ENCODE results near the gene IMPA2. TPM values are rescaled to one million over a fixed set of nuclear protein-coding genes. Genes with fewer than 3 reads are reported as not detected.

Gene IMPA2
- total RNA-seq, 1 donor = 41.5 TPM

- no peak for DNase-seq (ENCODE audit: low read depth)
- H3K4me3 ChIP-seq (ENCODE audit: low read depth, low read length) = no peak overlapping the region
- no peak for TF ChIP-seq CTCF (IDR thresholded peaks at IDR 0.05; ENCODE audit: insufficient read depth, low read depth, low read length)
Measured at GRCh38 chr18:12007063-12007462, 25.8 kb downstream of the IMPA2 start.

GRCh38 chr18:12008181-12008767, 27.0 kb downstream of the IMPA2 start:
- no peak for DNase-seq (ENCODE audit: low read depth)
- no peak overlapping the region for H3K4me3 ChIP-seq (ENCODE audit: low read depth, low read length)
- no peak for TF ChIP-seq CTCF (IDR thresholded peaks at IDR 0.05; ENCODE audit: insufficient read depth, low read depth, low read length)

GRCh38 chr18:12008842-12009580, 27.7 kb downstream of the IMPA2 start:
- no peak for TF ChIP-seq CTCF (IDR thresholded peaks at IDR 0.05; ENCODE audit: insufficient read depth, low read depth, low read length)
- DNase-seq (ENCODE audit: low read depth) = no peak
- no peak overlapping the region for H3K4me3 ChIP-seq (ENCODE audit: low read depth, low read length)

- no peak for DNase-seq (ENCODE audit: low read depth)
- no peak for TF ChIP-seq CTCF (IDR thresholded peaks at IDR 0.05; ENCODE audit: insufficient read depth, low read depth, low read length)
- H3K4me3 ChIP-seq (ENCODE audit: low read depth, low read length) = no peak overlapping the region
Measured at GRCh38 chr18:12009581-12010140, 28.4 kb downstream of the IMPA2 start.

DNA sequence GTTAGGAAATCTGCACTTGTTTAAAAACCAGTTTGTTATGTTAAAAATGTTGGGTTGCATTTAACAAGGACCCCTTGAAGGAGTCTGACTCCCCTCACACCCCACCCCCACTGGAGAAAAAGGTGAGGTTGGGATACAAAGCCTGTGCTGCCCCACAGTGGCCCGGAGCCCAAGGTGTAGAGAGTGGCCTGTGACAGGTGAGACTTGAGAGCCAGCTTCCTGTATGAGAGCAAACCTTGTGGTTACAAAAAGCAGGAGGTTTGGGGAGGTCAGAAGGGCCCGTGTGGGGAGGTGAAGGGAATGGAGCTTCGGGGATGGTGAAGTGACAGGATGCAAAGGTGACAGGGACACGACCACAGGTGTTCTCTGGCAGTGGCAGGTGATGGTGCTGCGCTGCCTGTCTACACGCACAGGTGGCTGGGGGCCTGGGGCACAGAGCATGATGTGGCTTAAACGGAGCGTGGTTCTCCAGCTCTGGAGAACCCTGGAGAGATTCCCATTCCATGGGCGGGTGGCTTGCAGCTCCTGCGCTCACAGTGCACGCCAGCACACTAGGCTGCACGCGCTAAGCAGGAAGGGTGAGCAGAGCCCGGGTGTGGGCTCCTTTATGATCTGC, 29.0 kb downstream of the IMPA2 start:
- no peak for TF ChIP-seq CTCF (IDR thresholded peaks at IDR 0.05; ENCODE audit: insufficient read depth, low read depth, low read length)
- H3K4me3 ChIP-seq (ENCODE audit: low read depth, low read length) = no peak overlapping the region

DNA sequence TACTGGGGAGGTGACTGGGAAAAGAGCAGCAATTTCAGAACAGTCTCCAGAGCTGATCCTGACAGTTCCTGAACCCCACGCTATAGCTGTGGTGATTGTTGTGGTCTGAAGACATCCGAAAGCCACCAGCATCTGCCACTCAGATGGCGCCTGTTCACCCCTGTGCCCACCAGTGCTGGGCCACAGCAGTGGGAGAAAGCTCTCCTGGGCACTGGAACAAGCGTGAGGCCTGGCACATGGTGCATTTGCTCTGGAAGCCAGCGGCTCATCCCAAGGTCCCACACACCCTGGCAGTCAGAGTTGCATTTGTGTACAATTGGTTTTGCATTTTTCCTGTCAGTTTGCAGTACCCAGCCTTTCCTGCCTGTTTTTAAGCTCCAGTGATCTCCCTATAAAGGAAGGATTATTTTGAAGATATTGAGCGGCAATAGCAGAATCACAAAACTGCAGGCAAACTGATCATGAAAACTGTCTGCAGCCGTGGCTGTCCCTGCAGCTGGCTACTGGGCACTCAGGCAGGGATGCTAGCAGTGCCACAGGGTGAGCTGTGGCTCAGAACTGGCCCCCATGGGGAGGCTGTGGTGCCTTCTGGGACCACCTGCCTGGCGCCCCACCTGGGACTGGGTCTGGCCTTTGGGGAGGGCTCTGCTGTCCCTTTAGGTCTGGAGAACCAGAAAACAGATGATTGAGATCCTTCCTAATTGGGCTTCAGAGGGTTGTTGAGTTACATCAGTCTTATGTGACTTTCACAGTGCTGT, 30.1 kb downstream of the IMPA2 start:
- no peak overlapping the region for H3K4me3 ChIP-seq (ENCODE audit: low read depth, low read length)
- no peak for DNase-seq (ENCODE audit: low read depth)
- TF ChIP-seq CTCF (IDR thresholded peaks at IDR 0.05; ENCODE audit: insufficient read depth, low read depth, low read length) = no peak

More for the DNA sequence above, 29.0 kb downstream of the IMPA2 start:
- no peak for DNase-seq (ENCODE audit: low read depth)
